B cell (primary cell): Measurements from ENCODE around the gene BAAT. TPM values are rescaled to one million over a fixed set of nuclear protein-coding genes. Genes with fewer than 3 reads are reported as not detected.

Experiments used
- ATAC-seq: fragments of 200-7000 bp; cut with Tn5 transposase; one replicate; pipeline ENCODE4 v1.10.0; 2021; ENCODE audit warnings: low read depth, mild to moderate bottlenecking, moderate number of reproducible peaks, moderate library complexity
- CTCF ChIA-PET: fragments of 350-600 bp; sonication (Branson Sonifier 250); formaldehyde crosslinking; loops from one replicate; lab custom pipeline; 2021; ENCODE audit warnings: antibody characterized with exemption, inconsistent platforms; lab: Charles Lee
- POLR2A ChIA-PET: fragments of 350-600 bp; sonication (Branson Sonifier 250); formaldehyde crosslinking; loops from one replicate; lab custom pipeline; 2021; ENCODE audit warnings: antibody characterized with exemption; lab: Charles Lee
- DNase-seq: peaks from one replicate; pipeline ENCODE4 v3.0.0; 2013
- H2AFZ ChIP-seq: 2 replicates; pipeline ENCODE4 v1.6.1; 2012; ENCODE audit warnings: mild to moderate bottlenecking, low read depth, low read length; ENCODE audit not compliant: insufficient read depth, poor library complexity, severe bottlenecking
- H3K27ac ChIP-seq, 2 donors: 1 replicate in 1 of 2; 2 replicates in 1 of 2; pipeline ENCODE4 v1.5.1; 2012 to 2013; ENCODE audit warnings: low read length in 2 of 2, mild to moderate bottlenecking in 2 of 2, moderate library complexity in 1 of 2
- H3K27me3 ChIP-seq, 4 experiments: fragments of 200-600 bp in 1 of 4; sonication (generic) in 1 of 4; replicated peaks in 1 of 4; 1 replicate in 2 of 4; 2 replicates in 2 of 4; pipeline versions ENCODE4 v1.6.1 to v1.7.0; 2013 to 2016; ENCODE audit warnings: low read length in 3 of 4, mild to moderate bottlenecking in 2 of 4, mixed read lengths in 1 of 4, moderate library complexity in 1 of 4; ENCODE audit not compliant: insufficient read depth in 4 of 4, control insufficient read depth in 3 of 4; ENCODE audit errors: control extremely low read depth in 1 of 4
- H3K36me3 ChIP-seq, 2 experiments: replicated peaks in 1 of 2; 1 replicate in 1 of 2; 2 replicates in 1 of 2; pipeline versions ENCODE4 v1.6.1 to v1.7.1; 2013; ENCODE audit warnings: low read length in 1 of 2; ENCODE audit not compliant: insufficient read depth in 2 of 2, control insufficient read depth in 1 of 2; ENCODE audit errors: control extremely low read depth in 1 of 2, extremely low read depth in 1 of 2
- H3K4me1 ChIP-seq, 2 donors: fragments of 200-600 bp in 1 of 2; sonication (generic) in 1 of 2; 1 replicate in 1 of 2; 2 replicates in 1 of 2; pipeline versions ENCODE4 v1.5.1 to v1.6.1; 2013 to 2017; ENCODE audit warnings: low read length in 2 of 2; ENCODE audit not compliant: control insufficient read depth in 2 of 2, insufficient read depth in 2 of 2
- H3K4me2 ChIP-seq: replicated peaks from 2 replicates; pipeline ENCODE3; 2012; ENCODE audit warnings: mild to moderate bottlenecking, low read depth, low read length; ENCODE audit not compliant: poor library complexity, severe bottlenecking
- H3K4me3 ChIP-seq, 5 experiments: fragments of 200-600 bp in 1 of 5; sonication (generic) in 1 of 5; 1 replicate in 3 of 5; 2 replicates in 2 of 5; pipeline versions ENCODE4 v1.5.1 to v1.7.0; 2011 to 2016; ENCODE audit warnings: low read length in 4 of 5, mild to moderate bottlenecking in 4 of 5, low read depth in 2 of 5, control low read depth in 1 of 5, moderate library complexity in 1 of 5; ENCODE audit not compliant: insufficient read depth in 1 of 5; ENCODE audit errors: control extremely low read depth in 1 of 5, extremely low read depth in 1 of 5
- H3K79me2 ChIP-seq: fragments of 200-600 bp; sonication (generic); one replicate; pipeline ENCODE4 v1.6.0; 2016; ENCODE audit warnings: low read length; ENCODE audit not compliant: control insufficient read depth, insufficient read depth
- H3K9ac ChIP-seq: fragments of 200-600 bp; sonication (generic); 2 replicates; pipeline ENCODE4 v1.6.1; 2017; ENCODE audit warnings: mild to moderate bottlenecking, low read length, moderate library complexity
- H3K9me3 ChIP-seq, 3 donors: one replicate each; pipeline versions ENCODE4 v1.6.1 to v1.7.1; 2013; ENCODE audit warnings: low read length in 2 of 3; ENCODE audit not compliant: control insufficient read depth in 2 of 3, insufficient read depth in 1 of 3; ENCODE audit errors: control extremely low read depth in 1 of 3
- H4K20me1 ChIP-seq: 2 replicates; pipeline ENCODE4 v1.6.0; 2012; ENCODE audit warnings: mild to moderate bottlenecking, low read length; ENCODE audit not compliant: insufficient read depth, control insufficient read depth, poor library complexity, severe bottlenecking
- H3K27ac Mint-ChIP-seq: one replicate; pipeline ENCODE4 v1.8.0; 2021; ENCODE audit warnings: mixed read lengths
- H3K27me3 Mint-ChIP-seq: one replicate; pipeline ENCODE4 v1.8.0; 2021; ENCODE audit warnings: mixed read lengths
- H3K4me1 Mint-ChIP-seq: one replicate; pipeline ENCODE4 v1.8.0; 2021; ENCODE audit warnings: mixed read lengths
- H3K4me3 Mint-ChIP-seq: one replicate; pipeline ENCODE4 v1.8.0; 2021; ENCODE audit warnings: mixed read lengths
- H3K9me3 Mint-ChIP-seq: one replicate; pipeline ENCODE4 v1.8.0; 2022; ENCODE audit warnings: mixed read lengths; ENCODE audit not compliant: insufficient read depth
- EZH2 ChIP-seq: IDR thresholded peaks from 2 replicates; pipeline ENCODE4 v1.6.1; 2012; ENCODE audit warnings: borderline replicate concordance, low read depth, mild to moderate bottlenecking, moderate library complexity, low read length; ENCODE audit not compliant: insufficient read depth, poor library complexity, severe bottlenecking
- WGBS: methylation state at CpG from one replicate; pipeline ENCODE4 v1.1.5; 2013; ENCODE audit warnings: missing lambda C conversion rate; ENCODE audit not compliant: insufficient coverage; 5-methylcytosine and 5-hydroxymethylcytosine counted together
- intact Hi-C: fragments of 100-400 bp; cut with micrococcal nuclease; formaldehyde crosslinking; loops from one replicate; pipeline ENCODE4 v1.10.0; 2022
- polyA plus RNA-seq: library from polyadenylated mRNA; depleted of rRNA; stranded (reverse); fragments of >200 nt; gene quantifications from 2 replicates; pipeline ENCODE4 v1.2.3, GENCODE V29; 2012
- total RNA-seq, 2 donors: library from RNA; stranded (reverse); fragments of 120-200 nt in 1 of 2; gene quantifications; 1 replicate in 1 of 2; 2 replicates in 1 of 2; pipeline versions ENCODE4 v1.2.3 to v1.2.4, GENCODE V29; 2013 to 2022
- TF ChIP-seq, protein P1 (sequence below): fragments of 200-600 bp; IDR thresholded peaks from one replicate; pipeline ENCODE4 v1.8.0; 2022; ENCODE audit warnings: antibody characterized with exemption, mild to moderate bottlenecking

The BAAT gene
- total and polyA plus RNA-seq, 2 donors (not counting 1 experiment from before 2014, with no cell fraction given) = 0.07 TPM; not detected in 1

DNA sequence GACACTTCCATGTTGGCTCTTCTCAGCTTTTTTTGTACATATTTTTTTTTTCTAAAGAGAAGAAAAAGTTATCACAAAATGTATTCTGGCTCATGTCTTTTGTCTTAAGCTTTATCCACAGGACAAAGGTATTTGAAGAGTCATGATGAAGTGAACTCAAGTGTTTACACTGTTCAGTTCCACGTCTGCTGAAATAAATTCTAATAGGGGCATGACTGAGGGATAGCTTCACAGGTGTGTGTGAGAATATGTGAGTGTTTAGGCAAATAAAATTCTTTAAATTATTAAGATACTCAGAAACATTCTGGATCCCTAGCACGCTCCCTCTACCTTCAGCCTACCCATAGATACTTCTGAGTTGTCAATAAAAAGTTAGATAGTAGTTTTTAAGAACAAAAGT, 59.8 kb downstream of the BAAT start:
- CTCF ChIA-PET = interaction anchor here (1.6 to 3.1 kb wide), 2 partner anchors 9 to 14 kb away, joined by 3 to 12 read pairs; no protein-coding TSS in a partner anchor
- Histone ChIP-seq H3K4me2 (no peak overlapping the region), H4K20me1 (no peaks in the 10 kb centered on the region), H3K27ac (no peak overlapping the region), H3K79me2 (no peaks in the 10 kb centered on the region), H3K36me3 (no peaks in the 10 kb centered on the region), H3K4me3 (no peak overlapping the region), H3K4me1 (no peaks in the 10 kb centered on the region), H3K27me3 (peaks cover 0 to 3% (median 0%) of the 10 kb centered on the region in 4 experiments), H3K9ac (no peak overlapping the region), H3K9me3 (no peaks in the 10 kb centered on the region), H2AFZ (no peak overlapping the region)
- DNase-seq = no peak
- H3K4me3 Mint-ChIP-seq = no peak overlapping the region
- TF ChIP-seq, protein P1, sequence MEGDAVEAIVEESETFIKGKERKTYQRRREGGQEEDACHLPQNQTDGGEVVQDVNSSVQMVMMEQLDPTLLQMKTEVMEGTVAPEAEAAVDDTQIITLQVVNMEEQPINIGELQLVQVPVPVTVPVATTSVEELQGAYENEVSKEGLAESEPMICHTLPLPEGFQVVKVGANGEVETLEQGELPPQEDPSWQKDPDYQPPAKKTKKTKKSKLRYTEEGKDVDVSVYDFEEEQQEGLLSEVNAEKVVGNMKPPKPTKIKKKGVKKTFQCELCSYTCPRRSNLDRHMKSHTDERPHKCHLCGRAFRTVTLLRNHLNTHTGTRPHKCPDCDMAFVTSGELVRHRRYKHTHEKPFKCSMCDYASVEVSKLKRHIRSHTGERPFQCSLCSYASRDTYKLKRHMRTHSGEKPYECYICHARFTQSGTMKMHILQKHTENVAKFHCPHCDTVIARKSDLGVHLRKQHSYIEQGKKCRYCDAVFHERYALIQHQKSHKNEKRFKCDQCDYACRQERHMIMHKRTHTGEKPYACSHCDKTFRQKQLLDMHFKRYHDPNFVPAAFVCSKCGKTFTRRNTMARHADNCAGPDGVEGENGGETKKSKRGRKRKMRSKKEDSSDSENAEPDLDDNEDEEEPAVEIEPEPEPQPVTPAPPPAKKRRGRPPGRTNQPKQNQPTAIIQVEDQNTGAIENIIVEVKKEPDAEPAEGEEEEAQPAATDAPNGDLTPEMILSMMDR = no peak
- TF ChIP-seq EZH2 = no peak
- peaks cover 6% of the 10 kb centered on the region for H3K9me3 Mint-ChIP-seq
- peaks cover 22% of the 10 kb centered on the region for H3K27me3 Mint-ChIP-seq
- no CpG with 5 or more reads among the region's 2 CpGs for WGBS
- POLR2A ChIA-PET = no interaction called here
- no peak for ATAC-seq
- no peaks in the 10 kb centered on the region for H3K4me1 Mint-ChIP-seq
- H3K27ac Mint-ChIP-seq = no peak overlapping the region
- intact Hi-C loops = no loop called here

DNA sequence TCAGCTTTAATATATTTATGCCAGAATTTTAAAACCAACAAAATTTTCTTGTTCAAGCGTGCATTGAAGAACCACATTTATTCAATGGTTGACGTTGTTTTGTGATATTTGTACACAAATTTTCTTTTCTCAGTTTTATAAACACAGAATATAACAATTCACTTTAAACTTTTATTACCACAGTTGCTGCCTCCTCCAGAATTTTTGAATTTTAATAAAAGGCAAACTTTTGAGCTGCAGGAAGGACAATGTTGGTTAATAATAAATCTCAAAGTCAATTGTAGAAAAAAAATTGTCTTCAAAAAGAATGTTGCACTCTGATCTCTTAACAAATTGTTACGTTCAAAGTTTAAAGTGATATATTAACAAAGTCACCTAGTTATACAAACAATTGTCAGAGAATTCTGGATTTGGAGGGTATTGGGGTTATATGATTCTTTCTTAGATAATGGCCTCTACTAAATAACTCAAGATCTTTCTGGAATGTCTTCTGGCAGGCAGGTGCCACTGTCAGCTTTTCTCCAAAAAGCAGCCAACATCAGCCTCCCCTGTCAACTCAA, 60.5 kb downstream of the BAAT start:
- no peak for ATAC-seq
- Mint-ChIP-seq H3K4me3 (no peak overlapping the region), H3K27ac (no peak overlapping the region), H3K27me3 (peaks cover 27% of the 10 kb centered on the region), H3K4me1 (no peaks in the 10 kb centered on the region), H3K9me3 (peaks cover 6% of the 10 kb centered on the region)
- Histone ChIP-seq H4K20me1 (no peaks in the 10 kb centered on the region), H3K4me1 (no peaks in the 10 kb centered on the region), H3K36me3 (no peaks in the 10 kb centered on the region), H3K9me3 (no peaks in the 10 kb centered on the region), H3K79me2 (no peaks in the 10 kb centered on the region), H3K27me3 (peaks cover 0 to 3% (median 0%) of the 10 kb centered on the region in 4 experiments), H2AFZ (no peak overlapping the region), H3K27ac (no peak overlapping the region), H3K4me2 (no peak overlapping the region), H3K4me3 (no peak overlapping the region), H3K9ac (no peak overlapping the region)
- no CpG with 5 or more reads among the region's 3 CpGs for WGBS
- intact Hi-C loops = no loop called here
- POLR2A ChIA-PET = no interaction called here
- DNase-seq = no peak
- CTCF ChIA-PET = interaction anchor here (3.1 kb wide), 1 partner anchor 13 kb away, joined by 12 read pairs; no protein-coding TSS in a partner anchor
- TF ChIP-seq, protein P1 = no peak
- TF ChIP-seq EZH2 = no peak
